HG03520 (cell line): ENCODE results near the gene SRSF2.
"Not testable (repeated sequence)": the region's sequence is repeated elsewhere in the genome, so short reads cannot be mapped to it uniquely, and the experiment has no call there.

Experiments used
- ATAC-seq: cut with Tn5 transposase; IDR thresholded peaks from one replicate; pipeline ENCODE4 v1.9.1; 2021; ENCODE audit warnings: mild to moderate bottlenecking, moderate library complexity; ENCODE audit not compliant: unreplicated experiment

Gene SRSF2

GRCh38 chr17:76737082-76737675 lies at the start of gene SRSF2:
Gene SRSF2 (minus strand): TSS chr17:76737331. CDS start chr17:76737160, 171 bp downstream.
- peak; percentile 54 for ATAC-seq

- ATAC-seq = no peak
Observed at GRCh38 chr17:76784926-76785325, 47.8 kb upstream of the SRSF2 start.

GRCh38 chr17:76783146-76783545 lies 46.0 kb upstream of the SRSF2 start:
- no peak for ATAC-seq

- no peak for ATAC-seq
Observed at GRCh38 chr17:76781056-76781982, 44.2 kb upstream of the SRSF2 start.

GRCh38 chr17:76775021-76775600 lies 38.0 kb upstream of the SRSF2 start:
- ATAC-seq = no peak

- ATAC-seq = no peak
Observed at GRCh38 chr17:76772842-76773525, 35.9 kb upstream of the SRSF2 start.

GRCh38 chr17:76758570-76758969 lies 21.4 kb upstream of the SRSF2 start:
- ATAC-seq = no peak

- no peak for ATAC-seq
Observed at GRCh38 chr17:76757256-76757655, 20.1 kb upstream of the SRSF2 start.

GRCh38 chr17:76755285-76755684 lies 18.2 kb upstream of the SRSF2 start:
- no peak for ATAC-seq

GRCh38 chr17:76753061-76753961 lies 16.2 kb upstream of the SRSF2 start:
- no peak for ATAC-seq

- no peak for ATAC-seq
Observed at GRCh38 chr17:76752006-76752405, 14.9 kb upstream of the SRSF2 start.

GRCh38 chr17:76751416-76751993 lies 14.4 kb upstream of the SRSF2 start:
- ATAC-seq = no peak

- ATAC-seq = no peak
Observed at GRCh38 chr17:76748657-76749056, 11.5 kb upstream of the SRSF2 start.

- no peak for ATAC-seq
Observed at GRCh38 chr17:76747716-76748363, 10.7 kb upstream of the SRSF2 start.

GRCh38 chr17:76745785-76746184 lies 8.7 kb upstream of the SRSF2 start:
- not testable (repeated sequence) for ATAC-seq

- no peak for ATAC-seq
Observed at GRCh38 chr17:76744747-76745146, 7.6 kb upstream of the SRSF2 start.

- no peak for ATAC-seq
Observed at GRCh38 chr17:76742958-76743357, 5.8 kb upstream of the SRSF2 start.

- no peak for ATAC-seq
Observed at GRCh38 chr17:76740329-76741118, 3.4 kb upstream of the SRSF2 start.
